H9 (cell line): Measurements from ENCODE around the gene GDI1. TPM values are rescaled to one million over a fixed set of nuclear protein-coding genes. Genes with fewer than 3 reads are reported as not detected.

ENCODE experiments used
- DNase-seq: peaks from one replicate; pipeline ENCODE4 v3.0.0-alpha.2; 2017
- H2AFZ ChIP-seq: one replicate; pipeline ENCODE4 v1.6.1; 2013; ENCODE audit warnings: mild to moderate bottlenecking, low read length, control low read depth, moderate library complexity
- H2AK5ac ChIP-seq: 2 replicates; pipeline ENCODE4 v1.6.1; 2013; ENCODE audit warnings: low read length, control low read depth, mixed read lengths; ENCODE audit not compliant: insufficient read length
- H2BK120ac ChIP-seq: one replicate; pipeline ENCODE4 v1.6.1; 2013; ENCODE audit warnings: low read depth, mild to moderate bottlenecking, low read length, control low read depth, inconsistent platforms; ENCODE audit not compliant: poor library complexity, severe bottlenecking
- H2BK12ac ChIP-seq: 2 replicates; pipeline ENCODE4 v1.6.1; 2013; ENCODE audit warnings: low read length, control low read depth, mixed read lengths, low read depth; ENCODE audit not compliant: insufficient read length
- H2BK15ac ChIP-seq: 2 replicates; pipeline ENCODE4 v1.6.1; 2013; ENCODE audit warnings: low read depth, low read length, control low read depth
- H2BK20ac ChIP-seq: one replicate; pipeline ENCODE4 v1.6.1; 2013; ENCODE audit warnings: low read depth, mild to moderate bottlenecking, low read length, control low read depth, inconsistent platforms; ENCODE audit not compliant: poor library complexity, severe bottlenecking
- H2BK5ac ChIP-seq: 2 replicates; pipeline ENCODE4 v1.6.1; 2013; ENCODE audit warnings: low read length, control low read depth, mixed read lengths; ENCODE audit not compliant: insufficient read length
- H3K14ac ChIP-seq: 2 replicates; pipeline ENCODE4 v1.6.1; 2013; ENCODE audit warnings: low read length, control low read depth; ENCODE audit not compliant: insufficient read depth
- H3K18ac ChIP-seq: 2 replicates; pipeline ENCODE4 v1.6.1; 2013; ENCODE audit warnings: low read depth, mild to moderate bottlenecking, mixed read lengths, low read length, control low read depth; ENCODE audit not compliant: insufficient read length
- H3K23ac ChIP-seq: 2 replicates; pipeline ENCODE4 v1.6.1; 2013; ENCODE audit warnings: low read length, control low read depth, mixed read lengths, low read depth; ENCODE audit not compliant: insufficient read length
- H3K23me2 ChIP-seq: 2 replicates; pipeline ENCODE4 v1.6.1; 2013; ENCODE audit warnings: low read depth, mild to moderate bottlenecking, mixed read lengths, low read length, control low read depth; ENCODE audit not compliant: insufficient read length, poor library complexity, severe bottlenecking
- H3K27ac ChIP-seq: 2 replicates; pipeline ENCODE4 v1.5.1; 2013; ENCODE audit warnings: low read length, control low read depth, mixed read lengths, low read depth; ENCODE audit not compliant: insufficient read length
- H3K27me3 ChIP-seq: 2 replicates; pipeline ENCODE4 v1.6.1; 2013; ENCODE audit warnings: low read length, control low read depth, inconsistent platforms; ENCODE audit not compliant: insufficient read depth
- H3K4ac ChIP-seq: 2 replicates; pipeline ENCODE4 v1.6.1; 2013; ENCODE audit warnings: low read depth, mild to moderate bottlenecking, control low read depth, inconsistent platforms, low read length, moderate library complexity
- H3K4me1 ChIP-seq: 2 replicates; pipeline ENCODE4 v1.6.1; 2013; ENCODE audit warnings: low read length, control low read depth, inconsistent platforms; ENCODE audit not compliant: insufficient read depth
- H3K4me2 ChIP-seq: 2 replicates; pipeline ENCODE4 v1.6.1; 2013; ENCODE audit warnings: low read length, control low read depth, mixed read lengths; ENCODE audit not compliant: insufficient read length, insufficient read depth
- H3K56ac ChIP-seq: 2 replicates; pipeline ENCODE4 v1.6.1; 2013; ENCODE audit warnings: low read depth, mild to moderate bottlenecking, mixed read lengths, low read length, control low read depth; ENCODE audit not compliant: insufficient read length
- H3K79me1 ChIP-seq: 2 replicates; pipeline ENCODE4 v1.6.1; 2013; ENCODE audit warnings: low read depth, mild to moderate bottlenecking, moderate library complexity, low read length, control low read depth, inconsistent platforms; ENCODE audit not compliant: insufficient read depth, poor library complexity, severe bottlenecking
- H3K79me2 ChIP-seq: 2 replicates; pipeline ENCODE4 v1.6.1; 2013; ENCODE audit warnings: low read length, control low read depth, inconsistent platforms; ENCODE audit not compliant: insufficient read depth
- H3K9ac ChIP-seq: 2 replicates; pipeline ENCODE4 v1.6.1; 2013; ENCODE audit warnings: low read length, control low read depth, mixed read lengths; ENCODE audit not compliant: insufficient read length; ENCODE audit errors: extremely low read depth
- H3K9me3 ChIP-seq: one replicate; pipeline ENCODE4 v1.6.1; 2013; ENCODE audit warnings: low read depth, low read length, inconsistent platforms; ENCODE audit not compliant: control insufficient read depth
- H3T11ph ChIP-seq: one replicate; pipeline ENCODE4 v1.6.1; 2013; ENCODE audit warnings: mild to moderate bottlenecking, low read length, control low read depth, inconsistent platforms
- H4K20me1 ChIP-seq: one replicate; pipeline ENCODE4 v1.6.1; 2013; ENCODE audit not compliant: control insufficient read depth, insufficient read length, insufficient read depth
- H4K5ac ChIP-seq: 2 replicates; pipeline ENCODE4 v1.6.1; 2013; ENCODE audit warnings: low read depth, mild to moderate bottlenecking, mixed read lengths, low read length, control low read depth; ENCODE audit not compliant: insufficient read length
- H4K8ac ChIP-seq: replicated peaks from 2 replicates; pipeline ENCODE4 v1.6.1; 2013; ENCODE audit warnings: low read length, control low read depth, mixed read lengths, low read depth; ENCODE audit not compliant: insufficient read length
- H4K91ac ChIP-seq: 2 replicates; pipeline ENCODE4 v1.6.1; 2013; ENCODE audit warnings: low read depth, mild to moderate bottlenecking, moderate library complexity, mixed read lengths, low read length, control low read depth; ENCODE audit not compliant: insufficient read length
- H3K27ac Mint-ChIP-seq, 3 experiments: 2 replicates in 2 of 3; 3 replicates in 1 of 3; pipeline ENCODE4 v1.8.0; 2020 to 2021; ENCODE audit warnings: mixed read lengths in 3 of 3, mild to moderate bottlenecking in 1 of 3, moderate library complexity in 1 of 3
- H3K27me3 Mint-ChIP-seq: 2 replicates; pipeline ENCODE4 v1.8.0; 2021; ENCODE audit warnings: low read depth, mild to moderate bottlenecking, moderate library complexity, mixed read lengths
- H3K36me3 Mint-ChIP-seq, 3 experiments: 2 replicates in 2 of 3; 3 replicates in 1 of 3; pipeline ENCODE4 v1.8.0; 2020 to 2021; ENCODE audit warnings: low read depth in 3 of 3, mixed read lengths in 3 of 3; ENCODE audit not compliant: insufficient read depth in 1 of 3
- H3K4me1 Mint-ChIP-seq, 2 experiments: 2 replicates each; pipeline ENCODE4 v1.8.0; 2020; ENCODE audit warnings: mixed read lengths in 2 of 2
- H3K4me3 Mint-ChIP-seq, 2 experiments: 2 replicates in 1 of 2; 3 replicates in 1 of 2; pipeline ENCODE4 v1.8.0; 2020 to 2021; ENCODE audit warnings: mild to moderate bottlenecking in 2 of 2, mixed read lengths in 2 of 2, moderate library complexity in 1 of 2
- H3K9me3 Mint-ChIP-seq, 2 experiments: 2 replicates in 1 of 2; 3 replicates in 1 of 2; pipeline ENCODE4 v1.8.0; 2020; ENCODE audit warnings: mild to moderate bottlenecking in 2 of 2, mixed read lengths in 2 of 2, moderate library complexity in 1 of 2
- WGBS: extraction: QIAGEN DNeasy Blood & Tissue Kit; methylation state at CpG from one replicate; pipeline ENCODE4 v1.1.7; 2013; ENCODE audit warnings: missing lambda C conversion rate, low lambda C conversion rate, mixed read lengths; ENCODE audit not compliant: insufficient read length; ENCODE audit errors: extremely low coverage; 5-methylcytosine and 5-hydroxymethylcytosine counted together
- total RNA-seq: library from RNA; stranded (reverse); gene quantifications from 2 replicates; pipeline ENCODE4 v1.2.1, GENCODE V29; 2021
- TF ChIP-seq, protein P1 (sequence below): fragments of 200-600 bp; sonication (generic); conservative IDR thresholded peaks from 3 replicates; pipeline ENCODE4 v1.8.0; 2021; ENCODE audit warnings: antibody characterized with exemption, mild to moderate bottlenecking

Gene GDI1
- total RNA-seq, 1 experiment from 2014 or later = 111 TPM

GRCh38 chrX:154466036-154466435 lies 29.1 kb downstream of the GDI1 start:
- H3K4ac ChIP-seq = no peak overlapping the region
- H3K18ac ChIP-seq = no peak overlapping the region
- H3K9me3 ChIP-seq = peaks cover 27% of the 10 kb centered on the region
- no peak overlapping the region for H2AFZ ChIP-seq
- Mint-ChIP-seq H3K4me1 (no peaks in the 10 kb centered on the region), H3K27ac (no peak overlapping the region), H3K4me3 (no peak overlapping the region), H3K9me3 (peaks cover 51 to 84% of the 10 kb centered on the region in 2 experiments), H3K27me3 (no peaks in the 10 kb centered on the region; the same call in 1 of the 2 replicates), H3K36me3 (peaks cover 22 to 57% (median 55%) of the 10 kb centered on the region in 3 experiments)
- no peak overlapping the region for H3K56ac ChIP-seq
- no peak overlapping the region for H3K23ac ChIP-seq
- H3K79me2 ChIP-seq = no peaks in the 10 kb centered on the region
- H3K27ac ChIP-seq = no peak overlapping the region
- H2BK15ac ChIP-seq = no peak overlapping the region
- no peak for DNase-seq
- no CpG with 5 or more reads among the region's 32 CpGs for WGBS
- H2BK120ac ChIP-seq = no peak overlapping the region
- H2BK20ac ChIP-seq = no peak overlapping the region
- no peaks in the 10 kb centered on the region for H3K27me3 ChIP-seq
- no peak overlapping the region for H2AK5ac ChIP-seq
- H3K23me2 ChIP-seq = no peaks in the 10 kb centered on the region
- H3K14ac ChIP-seq = no peak overlapping the region
- TF ChIP-seq, protein P1, sequence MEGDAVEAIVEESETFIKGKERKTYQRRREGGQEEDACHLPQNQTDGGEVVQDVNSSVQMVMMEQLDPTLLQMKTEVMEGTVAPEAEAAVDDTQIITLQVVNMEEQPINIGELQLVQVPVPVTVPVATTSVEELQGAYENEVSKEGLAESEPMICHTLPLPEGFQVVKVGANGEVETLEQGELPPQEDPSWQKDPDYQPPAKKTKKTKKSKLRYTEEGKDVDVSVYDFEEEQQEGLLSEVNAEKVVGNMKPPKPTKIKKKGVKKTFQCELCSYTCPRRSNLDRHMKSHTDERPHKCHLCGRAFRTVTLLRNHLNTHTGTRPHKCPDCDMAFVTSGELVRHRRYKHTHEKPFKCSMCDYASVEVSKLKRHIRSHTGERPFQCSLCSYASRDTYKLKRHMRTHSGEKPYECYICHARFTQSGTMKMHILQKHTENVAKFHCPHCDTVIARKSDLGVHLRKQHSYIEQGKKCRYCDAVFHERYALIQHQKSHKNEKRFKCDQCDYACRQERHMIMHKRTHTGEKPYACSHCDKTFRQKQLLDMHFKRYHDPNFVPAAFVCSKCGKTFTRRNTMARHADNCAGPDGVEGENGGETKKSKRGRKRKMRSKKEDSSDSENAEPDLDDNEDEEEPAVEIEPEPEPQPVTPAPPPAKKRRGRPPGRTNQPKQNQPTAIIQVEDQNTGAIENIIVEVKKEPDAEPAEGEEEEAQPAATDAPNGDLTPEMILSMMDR = no peak
- H3K79me1 ChIP-seq = no peaks in the 10 kb centered on the region
- no peak overlapping the region for H4K91ac ChIP-seq
- H4K20me1 ChIP-seq = no peaks in the 10 kb centered on the region
- H3T11ph ChIP-seq = no peak overlapping the region
- no peak overlapping the region for H4K5ac ChIP-seq
- H3K4me2 ChIP-seq = no peak overlapping the region
- no peak overlapping the region for H3K9ac ChIP-seq
- H3K4me1 ChIP-seq = no peaks in the 10 kb centered on the region
- H4K8ac ChIP-seq = no peak overlapping the region
- H2BK5ac ChIP-seq = no peak overlapping the region
- no peak overlapping the region for H2BK12ac ChIP-seq
